ENCODE measurements around the gene PRIM2. TPM values are rescaled to one million over a fixed set of nuclear protein-coding genes. Genes with fewer than 3 reads are reported as not detected.
"Not testable (repeated sequence)": the region's sequence is repeated elsewhere in the genome, so short reads cannot be mapped to it uniquely, and the experiment has no call there.

Gene PRIM2
- total RNA-seq, 1 experiment from 2014 or later, result 24.7 TPM

GRCh38 chr6:57279013-57279412, 38.4 kb upstream of the PRIM2 start:
- TF ChIP-seq CTCF (IDR thresholded peaks at IDR 0.05; ENCODE audit: insufficient read depth in 1 of 2, low read depth in 1 of 2, low read length in 1 of 2, severe bottlenecking in 1 of 2, unreplicated experiment in 1 of 2), result no peak
- Mint-ChIP-seq H3K27me3 (ENCODE audit: insufficient read depth, unreplicated experiment) (peaks cover 5% of the 10 kb centered on the region), H3K9me3 (ENCODE audit: unreplicated experiment) (no peaks in the 10 kb centered on the region), H3K4me1 (ENCODE audit: low read depth, unreplicated experiment) (no peaks in the 10 kb centered on the region), H3K27ac (ENCODE audit: unreplicated experiment) (no peak overlapping the region), H3K4me3 (ENCODE audit: unreplicated experiment) (no peak overlapping the region), H3K36me3 (ENCODE audit: insufficient read depth, unreplicated experiment) (no peaks in the 10 kb centered on the region)
- no peaks in the 10 kb centered on the region for H3K27me3 ChIP-seq (replicated peaks; ENCODE audit: control insufficient read depth, insufficient read depth, low read length)
- ChIA-PET POLR2A (no interaction called here), CTCF (interaction anchor here (0.7 kb wide), 1 partner anchor 233 kb away, joined by 5 read pairs; no protein-coding TSS in a partner anchor)
- H3K4me1 ChIP-seq, result no peaks in the 10 kb centered on the region
- BruUV-seq (replicated peaks), result no TSS peak
- H3K36me3 ChIP-seq (ENCODE audit: control insufficient read depth, insufficient read depth, low read length), result no peaks in the 10 kb centered on the region
- H3K4me3 ChIP-seq (ENCODE audit: low read depth, low read length), result no peak overlapping the region
- no peak for DNase-seq
- intact Hi-C loops (cut with micrococcal nuclease; ENCODE audit: unreplicated experiment), result no loop called here
- no peaks in the 10 kb centered on the region for H3K9me3 ChIP-seq

- no peaks in the 10 kb centered on the region for H3K9me3 Mint-ChIP-seq (ENCODE audit: unreplicated experiment)
- H3K4me3 Mint-ChIP-seq (ENCODE audit: unreplicated experiment), result no peak overlapping the region
- no peaks in the 10 kb centered on the region for H3K4me1 Mint-ChIP-seq (ENCODE audit: low read depth, unreplicated experiment)
- Histone ChIP-seq H3K4me1 (peaks cover 4% of the 10 kb centered on the region; the same call in 1 of the 2 replicates), H3K36me3 (ENCODE audit: control insufficient read depth, insufficient read depth, low read length) (no peaks in the 10 kb centered on the region), H3K27me3 (replicated peaks; ENCODE audit: control insufficient read depth, insufficient read depth, low read length) (no peaks in the 10 kb centered on the region), H3K4me3 (ENCODE audit: low read depth, low read length) (no peak overlapping the region), H3K9me3 (no peaks in the 10 kb centered on the region)
- no peak for TF ChIP-seq CTCF (IDR thresholded peaks at IDR 0.05; ENCODE audit: insufficient read depth in 1 of 2, low read depth in 1 of 2, low read length in 1 of 2, severe bottlenecking in 1 of 2, unreplicated experiment in 1 of 2)
- DNase-seq, result no peak
- ChIA-PET CTCF (no interaction called here), POLR2A (no interaction called here)
- intact Hi-C loops (cut with micrococcal nuclease; ENCODE audit: unreplicated experiment), result no loop called here
- peaks cover 5% of the 10 kb centered on the region for H3K27me3 Mint-ChIP-seq (ENCODE audit: insufficient read depth, unreplicated experiment)
- H3K36me3 Mint-ChIP-seq (ENCODE audit: insufficient read depth, unreplicated experiment), result no peaks in the 10 kb centered on the region
- no peak overlapping the region for H3K27ac Mint-ChIP-seq (ENCODE audit: unreplicated experiment)
- no TSS peak for BruUV-seq (replicated peaks)
Observed at GRCh38 chr6:57283106-57283505, 34.3 kb upstream of the PRIM2 start.

- H3K36me3 ChIP-seq (ENCODE audit: control insufficient read depth, insufficient read depth, low read length), result no peaks in the 10 kb centered on the region
- ChIA-PET CTCF (no interaction called here), POLR2A (no interaction called here)
- no peaks in the 10 kb centered on the region for H3K36me3 Mint-ChIP-seq (ENCODE audit: insufficient read depth, unreplicated experiment)
- no peak overlapping the region for H3K27ac Mint-ChIP-seq (ENCODE audit: unreplicated experiment)
- TF ChIP-seq CTCF (IDR thresholded peaks at IDR 0.05; ENCODE audit: insufficient read depth in 1 of 2, low read depth in 1 of 2, low read length in 1 of 2, severe bottlenecking in 1 of 2, unreplicated experiment in 1 of 2), result no peak
- peaks cover 5% of the 10 kb centered on the region for H3K27me3 Mint-ChIP-seq (ENCODE audit: insufficient read depth, unreplicated experiment)
- no peak overlapping the region for H3K4me3 Mint-ChIP-seq (ENCODE audit: unreplicated experiment)
- H3K9me3 Mint-ChIP-seq (ENCODE audit: unreplicated experiment), result no peaks in the 10 kb centered on the region
- BruUV-seq (replicated peaks), result no TSS peak
- DNase-seq, result no peak
- no peak overlapping the region for H3K4me3 ChIP-seq (ENCODE audit: low read depth, low read length)
- no peaks in the 10 kb centered on the region for H3K27me3 ChIP-seq (replicated peaks; ENCODE audit: control insufficient read depth, insufficient read depth, low read length)
- H3K4me1 Mint-ChIP-seq (ENCODE audit: low read depth, unreplicated experiment), result no peaks in the 10 kb centered on the region
- intact Hi-C loops (cut with micrococcal nuclease; ENCODE audit: unreplicated experiment), result no loop called here
- no peaks in the 10 kb centered on the region for H3K9me3 ChIP-seq
- peaks cover 4% of the 10 kb centered on the region; the same call in 1 of the 2 replicates for H3K4me1 ChIP-seq
Observed at GRCh38 chr6:57283911-57284455, 33.4 kb upstream of the PRIM2 start.

- H3K9me3 Mint-ChIP-seq (ENCODE audit: unreplicated experiment); POLR2A ChIA-PET; H3K4me3 ChIP-seq (ENCODE audit: low read depth, low read length); H3K36me3 Mint-ChIP-seq (ENCODE audit: insufficient read depth, unreplicated experiment); H3K27me3 ChIP-seq (replicated peaks; ENCODE audit: control insufficient read depth, insufficient read depth, low read length); H3K27me3 Mint-ChIP-seq (ENCODE audit: insufficient read depth, unreplicated experiment); BruUV-seq (replicated peaks); H3K9me3 ChIP-seq; H3K4me1 ChIP-seq; H3K36me3 ChIP-seq (ENCODE audit: control insufficient read depth, insufficient read depth, low read length); H3K4me1 Mint-ChIP-seq (ENCODE audit: low read depth, unreplicated experiment); intact Hi-C loops (cut with micrococcal nuclease; ENCODE audit: unreplicated experiment); H3K4me3 Mint-ChIP-seq (ENCODE audit: unreplicated experiment): not testable (repeated sequence)
- CTCF ChIA-PET, result interaction anchor here (1.8 kb wide), 1 partner anchor 98 kb away, joined by 4 read pairs; no protein-coding TSS in a partner anchor
- DNase-seq, result peak; percentile 55 to 63
- H3K27ac Mint-ChIP-seq (ENCODE audit: unreplicated experiment), result peak overlapping the region; percentile 42
Observed at GRCh38 chr6:57288136-57288535, 29.3 kb upstream of the PRIM2 start.

- H3K27me3 ChIP-seq (replicated peaks; ENCODE audit: control insufficient read depth, insufficient read depth, low read length); H3K4me3 ChIP-seq (ENCODE audit: low read depth, low read length); H3K27me3 Mint-ChIP-seq (ENCODE audit: insufficient read depth, unreplicated experiment); CTCF ChIA-PET; BruUV-seq (replicated peaks); POLR2A ChIA-PET; H3K9me3 ChIP-seq; H3K27ac Mint-ChIP-seq (ENCODE audit: unreplicated experiment); H3K36me3 Mint-ChIP-seq (ENCODE audit: insufficient read depth, unreplicated experiment); DNase-seq; intact Hi-C loops (cut with micrococcal nuclease; ENCODE audit: unreplicated experiment); H3K4me1 ChIP-seq; H3K36me3 ChIP-seq (ENCODE audit: control insufficient read depth, insufficient read depth, low read length); H3K4me3 Mint-ChIP-seq (ENCODE audit: unreplicated experiment); H3K4me1 Mint-ChIP-seq (ENCODE audit: low read depth, unreplicated experiment); H3K9me3 Mint-ChIP-seq (ENCODE audit: unreplicated experiment): not testable (repeated sequence)
Observed at GRCh38 chr6:57293472-57293871, 24.0 kb upstream of the PRIM2 start.

Measured in Caco-2 (cell line).